Vagina (tissue), 2 donors: Measurements from ENCODE around the gene COL5A1. TPM values are rescaled to one million over a fixed set of nuclear protein-coding genes. Genes with fewer than 3 reads are reported as not detected.
A peak's percentile ranks its signal among the peaks of the same experiment; 100 is the strongest.
"Not testable (repeated sequence)": the region's sequence is repeated elsewhere in the genome, so short reads cannot be mapped to it uniquely, and the experiment has no call there.

ENCODE experiments used
- DNase-seq, 2 donors: peaks; one replicate each; pipeline ENCODE4 v3.0.0-alpha.2; 2017; ENCODE audit errors: extremely low spot score in 2 of 2
- H3K27ac ChIP-seq: fragments of 200-600 bp; sonication (generic); one replicate; pipeline ENCODE4 v1.5.1; 2019
- H3K27me3 ChIP-seq: fragments of 200-600 bp; sonication (generic); one replicate; pipeline ENCODE4 v1.5.1; 2019
- H3K36me3 ChIP-seq, 2 donors: fragments of 200-600 bp; sonication (generic); one replicate each; pipeline ENCODE4 v1.5.1; 2017 to 2019
- H3K4me1 ChIP-seq: fragments of 200-600 bp; sonication (generic); one replicate; pipeline ENCODE4 v1.5.1; 2019
- H3K4me3 ChIP-seq, 2 donors: fragments of 200-600 bp; sonication (generic); 1 replicate in 1 of 2; 2 replicates in 1 of 2; pipeline ENCODE4 v1.5.1; 2016 to 2019
- H3K9me3 ChIP-seq: fragments of 200-600 bp; sonication (generic); one replicate; pipeline ENCODE4 v1.5.1; 2019
- POLR2A ChIP-seq, 2 donors: fragments of 450-650 bp; IDR thresholded peaks; one replicate each; pipeline ENCODE4 v1.6.1; 2017; ENCODE audit warnings: antibody characterized with exemption in 2 of 2, mild to moderate bottlenecking in 2 of 2, moderate library complexity in 2 of 2
- POLR2AphosphoS5 ChIP-seq, 2 donors: sonication (generic); formaldehyde crosslinking; IDR thresholded peaks; one replicate each; pipeline ENCODE4 v1.9.0; 2017; ENCODE audit warnings: antibody characterized with exemption in 2 of 2, mild to moderate bottlenecking in 2 of 2, low read depth in 1 of 2; ENCODE audit not compliant: insufficient read depth in 1 of 2
- intact Hi-C: fragments of 100-400 bp; cut with DNase I; formaldehyde crosslinking; loops from one replicate; pipeline ENCODE4 v1.15.1; 2023
- total RNA-seq: library from RNA; depleted of rRNA; stranded (reverse); fragments of >200 nt; gene quantifications from one replicate; pipeline ENCODE4 v1.2.3, GENCODE V29; 2016
- TF ChIP-seq, protein P1 (sequence below), 3 experiments: fragments of 450-650 bp in 2 of 3; fragments of 200-600 bp in 1 of 3; sonication (generic) in 1 of 3; IDR thresholded peaks; one replicate each; pipeline ENCODE4 v1.5.1; 2017 to 2019; ENCODE audit warnings: antibody characterized with exemption in 3 of 3, mild to moderate bottlenecking in 2 of 3, moderate library complexity in 2 of 3

The COL5A1 gene
- total RNA-seq, 1 donor from 2014 or later = 36.6 TPM

DNA sequence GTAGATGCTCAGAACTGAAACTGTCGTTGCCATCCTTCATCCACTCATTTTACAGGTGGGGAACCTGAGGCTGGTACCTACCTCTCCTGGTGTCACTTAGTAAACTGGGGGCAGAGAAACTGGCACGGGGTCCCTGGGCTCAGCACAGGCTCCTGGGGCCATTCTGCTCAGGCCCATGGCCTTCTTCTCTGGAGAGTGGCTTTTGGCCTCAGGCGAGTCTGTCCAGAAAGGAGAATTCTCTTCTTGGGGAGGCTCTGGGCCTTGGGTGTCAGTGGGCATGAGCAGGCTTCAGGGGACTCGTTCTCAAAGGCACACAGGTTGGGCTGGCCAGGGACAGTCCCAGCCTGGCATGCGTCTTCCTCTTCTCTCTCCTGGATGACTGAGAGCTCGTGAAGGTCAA, 24.6 kb downstream of the COL5A1 start:
- intact Hi-C loops = no loop called here
- no peaks in the 10 kb centered on the region for H3K36me3 ChIP-seq
- no peak for DNase-seq
- TF ChIP-seq POLR2A (IDR thresholded peaks at IDR 0.05) (no peak), POLR2AphosphoS5 (IDR thresholded peaks at IDR 0.05; ENCODE audit: insufficient read depth in 1 of 2, low read depth in 1 of 2) (no peak)
- TF ChIP-seq, protein P1, sequence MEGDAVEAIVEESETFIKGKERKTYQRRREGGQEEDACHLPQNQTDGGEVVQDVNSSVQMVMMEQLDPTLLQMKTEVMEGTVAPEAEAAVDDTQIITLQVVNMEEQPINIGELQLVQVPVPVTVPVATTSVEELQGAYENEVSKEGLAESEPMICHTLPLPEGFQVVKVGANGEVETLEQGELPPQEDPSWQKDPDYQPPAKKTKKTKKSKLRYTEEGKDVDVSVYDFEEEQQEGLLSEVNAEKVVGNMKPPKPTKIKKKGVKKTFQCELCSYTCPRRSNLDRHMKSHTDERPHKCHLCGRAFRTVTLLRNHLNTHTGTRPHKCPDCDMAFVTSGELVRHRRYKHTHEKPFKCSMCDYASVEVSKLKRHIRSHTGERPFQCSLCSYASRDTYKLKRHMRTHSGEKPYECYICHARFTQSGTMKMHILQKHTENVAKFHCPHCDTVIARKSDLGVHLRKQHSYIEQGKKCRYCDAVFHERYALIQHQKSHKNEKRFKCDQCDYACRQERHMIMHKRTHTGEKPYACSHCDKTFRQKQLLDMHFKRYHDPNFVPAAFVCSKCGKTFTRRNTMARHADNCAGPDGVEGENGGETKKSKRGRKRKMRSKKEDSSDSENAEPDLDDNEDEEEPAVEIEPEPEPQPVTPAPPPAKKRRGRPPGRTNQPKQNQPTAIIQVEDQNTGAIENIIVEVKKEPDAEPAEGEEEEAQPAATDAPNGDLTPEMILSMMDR (IDR thresholded peaks at IDR 0.05) = no peak
- no peaks in the 10 kb centered on the region for H3K9me3 ChIP-seq
- no peak overlapping the region for H3K4me3 ChIP-seq
- no peaks in the 10 kb centered on the region for H3K27me3 ChIP-seq
- peaks cover 72% of the 10 kb centered on the region for H3K4me1 ChIP-seq
- H3K27ac ChIP-seq = peak overlapping the region; percentile 4

DNA sequence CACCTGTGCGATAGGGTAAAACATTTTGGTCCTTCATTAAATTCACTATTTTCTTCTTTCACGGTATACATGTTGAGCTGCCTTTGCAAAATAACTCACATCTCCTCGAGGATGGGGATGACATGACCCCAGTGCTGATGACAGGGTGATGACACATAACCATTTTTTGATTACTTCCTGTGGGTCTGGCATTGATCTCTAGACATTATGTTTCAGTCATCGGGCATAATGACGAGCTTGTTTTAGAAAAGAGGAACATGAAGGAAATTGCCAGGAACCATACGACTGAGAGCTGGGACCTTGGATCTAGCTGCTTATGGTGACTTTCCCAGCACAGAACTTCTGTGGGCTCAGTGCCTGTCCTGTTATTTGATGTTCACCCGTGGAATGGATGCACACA, 25.2 kb downstream of the COL5A1 start:
- Histone ChIP-seq H3K27me3 (no peaks in the 10 kb centered on the region), H3K27ac (peak overlapping the region; percentile 4), H3K4me3 (no peak overlapping the region), H3K36me3 (no peaks in the 10 kb centered on the region), H3K4me1 (peaks cover 75% of the 10 kb centered on the region), H3K9me3 (no peaks in the 10 kb centered on the region)
- intact Hi-C loops = no loop called here
- DNase-seq = no peak
- TF ChIP-seq POLR2A (IDR thresholded peaks at IDR 0.05) (no peak), POLR2AphosphoS5 (IDR thresholded peaks at IDR 0.05; ENCODE audit: insufficient read depth in 1 of 2, low read depth in 1 of 2) (no peak)
- TF ChIP-seq, protein P1 (IDR thresholded peaks at IDR 0.05) = no peak

DNA sequence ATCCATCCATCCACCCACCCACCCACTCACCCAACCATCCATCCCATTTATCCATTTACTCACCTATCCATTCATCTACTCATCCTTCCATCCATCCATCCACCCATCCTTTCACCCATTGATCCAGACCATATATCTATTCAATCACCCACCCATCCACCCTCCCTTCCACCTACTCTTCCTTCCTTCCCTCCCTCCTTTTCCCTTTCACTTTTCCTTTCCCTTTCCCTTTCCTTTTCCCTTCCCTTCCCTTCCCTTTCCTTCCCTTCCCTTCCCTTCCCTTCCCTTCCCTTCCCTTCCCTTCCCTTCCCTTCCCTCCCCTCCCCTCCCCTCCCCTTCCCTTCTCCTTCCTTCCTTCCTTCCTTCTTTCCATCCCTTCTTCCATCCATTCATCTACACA, 27.4 kb downstream of the COL5A1 start:
- H3K27ac ChIP-seq, H3K36me3 ChIP-seq, H3K4me3 ChIP-seq, intact Hi-C loops, DNase-seq, H3K9me3 ChIP-seq, H3K27me3 ChIP-seq: not testable (repeated sequence)
- peaks cover 61% of the 10 kb centered on the region for H3K4me1 ChIP-seq

DNA sequence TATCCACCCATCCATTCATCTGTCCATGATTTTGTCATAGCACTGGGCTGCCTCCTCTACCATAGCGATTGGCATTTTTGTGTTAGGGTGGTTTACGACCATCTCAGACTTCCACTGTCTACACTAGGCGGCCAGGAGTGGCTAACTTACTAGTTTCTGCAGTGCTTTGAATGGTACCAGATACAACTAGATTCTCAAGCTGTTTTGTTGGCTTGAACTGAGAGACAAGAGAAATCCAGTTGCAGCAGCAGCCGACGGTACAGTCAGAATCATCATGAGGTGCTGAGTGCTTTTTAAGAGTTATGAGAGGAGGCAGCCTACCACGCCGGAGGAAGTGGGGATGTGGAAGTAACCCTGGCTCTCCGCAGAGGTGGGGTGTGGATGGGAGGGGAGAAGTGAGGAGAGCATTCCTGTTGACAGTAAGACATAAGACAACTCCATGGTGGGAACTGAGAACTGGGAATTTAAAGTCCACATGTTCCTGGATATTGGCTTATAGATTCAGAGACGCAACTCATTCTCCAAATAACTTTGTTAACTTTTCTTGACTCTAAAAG, 27.9 kb downstream of the COL5A1 start:
- intact Hi-C loops = no loop called here
- TF ChIP-seq, protein P1 (IDR thresholded peaks at IDR 0.05) = no peak
- TF ChIP-seq POLR2A (IDR thresholded peaks at IDR 0.05) (no peak), POLR2AphosphoS5 (IDR thresholded peaks at IDR 0.05; ENCODE audit: insufficient read depth in 1 of 2, low read depth in 1 of 2) (no peak)
- DNase-seq = no peak
- Histone ChIP-seq H3K4me3 (no peak overlapping the region), H3K9me3 (no peaks in the 10 kb centered on the region), H3K36me3 (no peaks in the 10 kb centered on the region), H3K27me3 (no peaks in the 10 kb centered on the region), H3K4me1 (peaks cover 60% of the 10 kb centered on the region), H3K27ac (no peak overlapping the region)

DNA sequence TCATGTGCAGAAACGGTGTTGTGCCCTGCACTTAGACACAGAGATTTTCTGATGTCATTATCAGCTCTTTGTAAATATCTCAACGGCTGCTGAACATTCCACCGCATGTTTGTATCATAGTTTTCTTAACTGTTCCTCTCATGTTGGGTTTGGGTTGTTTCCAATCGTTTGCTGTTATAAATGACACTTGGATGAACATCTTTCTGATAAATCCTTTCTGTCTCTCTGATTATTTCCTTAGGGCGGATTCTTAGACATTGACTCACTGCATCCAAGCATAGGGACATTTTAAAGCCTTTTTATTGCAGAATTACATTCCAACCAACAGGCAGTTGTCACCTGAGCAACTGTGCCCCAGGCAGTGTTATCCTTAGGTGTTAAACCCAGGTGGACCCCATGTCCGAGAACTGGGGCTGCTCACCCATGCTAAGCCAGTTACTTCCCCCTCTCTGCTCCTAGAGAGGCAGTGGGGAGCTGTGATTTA, 28.5 kb downstream of the COL5A1 start:
- TF ChIP-seq POLR2AphosphoS5 (IDR thresholded peaks at IDR 0.05; ENCODE audit: insufficient read depth in 1 of 2, low read depth in 1 of 2) (no peak), POLR2A (IDR thresholded peaks at IDR 0.05) (no peak)
- TF ChIP-seq, protein P1 (IDR thresholded peaks at IDR 0.05) = no peak
- Histone ChIP-seq H3K36me3 (no peaks in the 10 kb centered on the region), H3K27me3 (no peaks in the 10 kb centered on the region), H3K27ac (peak overlapping the region; percentile 77), H3K9me3 (no peaks in the 10 kb centered on the region), H3K4me1 (peaks cover 60% of the 10 kb centered on the region), H3K4me3 (no peak overlapping the region)
- intact Hi-C loops = no loop called here
- DNase-seq = no peak
